Measurements from ENCODE around the gene CALCB. TPM values are rescaled to one million over a fixed set of nuclear protein-coding genes. Genes with fewer than 3 reads are reported as not detected.

The CALCB gene
- total RNA-seq, 2 donors from 2014 or later: not detected

GRCh38 chr11:15071556-15072255 is 1.7 kb upstream of the CALCB start:
- intact Hi-C loops (cut with DNase I): loop anchor here in 1 of 2 donors (10.0 kb wide), 2 partner anchors 97 to 527 kb away; partner anchors contain the start of gene CALCA
- no peak for DNase-seq
- ATAC-seq: no peak

GRCh38 chr11:15072551-15073143 is 746 bp upstream of the CALCB start:
- ATAC-seq (no peak), DNase-seq (no peak)
- intact Hi-C loops (cut with DNase I): loop anchor here in 1 of 2 donors (10.0 kb wide), 2 partner anchors 98 to 528 kb away; partner anchors contain the start of gene CALCA

- DNase-seq (peak; percentile 89), ATAC-seq (peak; percentile 94 to 95)
- intact Hi-C loops (cut with DNase I): loop anchor here (1.0 to 10.0 kb wide), 5 partner anchors 100 to 530 kb away; partner anchors contain the start of gene CALCA (in 1 of the 2)
Observed at GRCh38 chr11:15074206-15075161, 1.1 kb downstream of the CALCB start.

- no peak for ATAC-seq
- DNase-seq: no peak
- intact Hi-C loops (cut with DNase I): loop anchor here (5.0 to 10.0 kb wide), 4 partner anchors 100 to 530 kb away; partner anchors contain the start of gene CALCA (in 1 of the 2)
Observed at GRCh38 chr11:15075162-15075526, 1.8 kb downstream of the CALCB start.

GRCh38 chr11:15091175-15091574 is 17.8 kb downstream of the CALCB start:
- ATAC-seq: no peak
- no peak for DNase-seq
- intact Hi-C loops (cut with DNase I): no loop called here

GRCh38 chr11:15091625-15092024 is 18.2 kb downstream of the CALCB start:
- intact Hi-C loops (cut with DNase I): no loop called here
- no peak for DNase-seq
- ATAC-seq: no peak

- DNase-seq (no peak), ATAC-seq (no peak)
- intact Hi-C loops (cut with DNase I): no loop called here
Observed at GRCh38 chr11:15093432-15093831, 20.0 kb downstream of the CALCB start.

- DNase-seq: no peak
- no peak for ATAC-seq
- intact Hi-C loops (cut with DNase I): no loop called here
Observed at GRCh38 chr11:15095736-15096228, 22.4 kb downstream of the CALCB start.

- intact Hi-C loops (cut with DNase I): no loop called here
- ATAC-seq (no peak), DNase-seq (no peak)
Observed at GRCh38 chr11:15097411-15097810, 24.0 kb downstream of the CALCB start.

- DNase-seq: no peak
- intact Hi-C loops (cut with DNase I): no loop called here
Observed at GRCh38 chr11:15099267-15099666, 25.9 kb downstream of the CALCB start.

GRCh38 chr11:15101072-15101709 is 27.8 kb downstream of the CALCB start:
- peak; percentile 52 for DNase-seq
- intact Hi-C loops (cut with DNase I): loop anchor here (1.0 to 5.0 kb wide), 2 partner anchors 106 to 107 kb away; no protein-coding TSS in a partner anchor
- ATAC-seq: peak; percentile 76 to 86

More at GRCh38 chr11:15099267-15099666, 25.9 kb downstream of the CALCB start:
- ATAC-seq: no peak

GRCh38 chr11:15104166-15104565 is 30.8 kb downstream of the CALCB start:
- no peak for DNase-seq
- no peak for ATAC-seq
- intact Hi-C loops (cut with DNase I): loop anchor here in 1 of 2 donors (5.0 kb wide), 1 partner anchor 103 kb away; no protein-coding TSS in a partner anchor

- DNase-seq (no peak), ATAC-seq (no peak)
- intact Hi-C loops (cut with DNase I): no loop called here
Observed at GRCh38 chr11:15106201-15106965, 33.0 kb downstream of the CALCB start.

GRCh38 chr11:15107730-15108515 is 34.5 kb downstream of the CALCB start:
- intact Hi-C loops (cut with DNase I): no loop called here
- DNase-seq (no peak), ATAC-seq (no peak)

- no peak for DNase-seq
- ATAC-seq: no peak
- intact Hi-C loops (cut with DNase I): no loop called here
Observed at GRCh38 chr11:15108592-15109130, 35.3 kb downstream of the CALCB start.

- intact Hi-C loops (cut with DNase I): no loop called here
- DNase-seq: no peak
- ATAC-seq: no peak
Observed at GRCh38 chr11:15109602-15110001, 36.2 kb downstream of the CALCB start.

GRCh38 chr11:15111215-15111614 is 37.8 kb downstream of the CALCB start:
- no peak for ATAC-seq

More at GRCh38 chr11:15111215-15111614, 37.8 kb downstream of the CALCB start:
- intact Hi-C loops (cut with DNase I): no loop called here
- DNase-seq: no peak
